Kidney (tissue), 14 donors: ENCODE measurements around the gene SLC22A23. TPM values are rescaled to one million over a fixed set of nuclear protein-coding genes. Genes with fewer than 3 reads are reported as not detected.

Experiments
- DNase-seq, 5 donors: peaks; one replicate each; pipeline ENCODE4 v3.0.0-alpha.2; 2013 to 2020
- FAIRE-seq: peaks from 2 replicates; lab custom pipeline; 2012; peaks lifted over from hg19 to GRCh38; lab: Jason Lieb, UNC
- H3K27ac ChIP-seq, 2 donors: one replicate each; pipeline ENCODE4 v1.7.0; 2013; ENCODE audit warnings: low read depth in 2 of 2, low read length in 2 of 2, inconsistent platforms in 1 of 2
- H3K27me3 ChIP-seq: one replicate; pipeline ENCODE4 v1.7.1; 2013; ENCODE audit warnings: low read length, inconsistent platforms; ENCODE audit not compliant: control insufficient read depth, insufficient read depth
- H3K36me3 ChIP-seq, 3 donors: one replicate each; pipeline versions ENCODE4 v1.7.0 to v1.7.1; 2013; ENCODE audit warnings: low read length in 3 of 3, control low read depth in 1 of 3, inconsistent platforms in 1 of 3; ENCODE audit not compliant: insufficient read depth in 3 of 3, control insufficient read depth in 2 of 3
- H3K4me1 ChIP-seq, 3 donors: one replicate each; pipeline versions ENCODE4 v1.7.0 to v1.7.1; 2013; ENCODE audit warnings: low read length in 3 of 3, inconsistent platforms in 1 of 3, low read depth in 1 of 3; ENCODE audit not compliant: control insufficient read depth in 2 of 3, insufficient read depth in 2 of 3
- H3K4me3 ChIP-seq, 3 donors: one replicate each; pipeline versions ENCODE4 v1.7.0 to v1.8.1; 2013; ENCODE audit warnings: low read length in 3 of 3, control low read depth in 1 of 3, inconsistent platforms in 1 of 3
- H3K9ac ChIP-seq, 3 donors: one replicate each; pipeline versions ENCODE4 v1.7.0 to v1.7.1; 2013; ENCODE audit warnings: low read length in 3 of 3, control low read depth in 1 of 3, inconsistent platforms in 1 of 3
- H3K9me3 ChIP-seq, 3 donors: one replicate each; pipeline versions ENCODE4 v1.7.0 to v1.7.1; 2013; ENCODE audit warnings: low read length in 3 of 3, control low read depth in 1 of 3, inconsistent platforms in 1 of 3; ENCODE audit not compliant: control insufficient read depth in 2 of 3, insufficient read depth in 1 of 3
- intact Hi-C: fragments of 100-400 bp; cut with DNase I; formaldehyde crosslinking; loops from one replicate; pipeline ENCODE4 v1.11.1; 2022
- polyA plus RNA-seq: library from polyadenylated mRNA; stranded (reverse); fragments of 350-450 nt; fragmentation: Illumina TruSeq; extraction: RNeasy Lipid Tissue Mini Kit (QIAGEN cat#74804); gene quantifications from one replicate; pipeline ENCODE4 v1.2.3, GENCODE V29; 2014; ENCODE audit warnings: low read depth, low replicate concordance; ENCODE audit not compliant: insufficient read depth
- total RNA-seq: library from RNA; stranded (reverse); fragmentation: NEBNext Ultra II Directional; extraction: Animal tissue kit (Norgen Biotek cat#: 25700); gene quantifications from one replicate; pipeline ENCODE4 v1.2.1, GENCODE V29; 2021
- TF ChIP-seq, protein P1 (sequence below): IDR thresholded peaks from 3 replicates; pipeline ENCODE4 v1.5.1; 2012; ENCODE audit warnings: mild to moderate bottlenecking, moderate library complexity, borderline replicate concordance; ENCODE audit not compliant: insufficient read depth; ENCODE audit errors: extremely low read depth
- donor health status: control.
- donor health status: control.
- donor health status: control.
- donor health status: control.
- donor health status: control.
- donor health status: DM: yes; HTN: yes; CAD: no.
- donor health status: Normal renal cell carcinoma (clear cell type).

The SLC22A23 gene
- total and polyA plus RNA-seq, 2 donors from 2014 or later: 5.3 to 5.7 TPM

DNA sequence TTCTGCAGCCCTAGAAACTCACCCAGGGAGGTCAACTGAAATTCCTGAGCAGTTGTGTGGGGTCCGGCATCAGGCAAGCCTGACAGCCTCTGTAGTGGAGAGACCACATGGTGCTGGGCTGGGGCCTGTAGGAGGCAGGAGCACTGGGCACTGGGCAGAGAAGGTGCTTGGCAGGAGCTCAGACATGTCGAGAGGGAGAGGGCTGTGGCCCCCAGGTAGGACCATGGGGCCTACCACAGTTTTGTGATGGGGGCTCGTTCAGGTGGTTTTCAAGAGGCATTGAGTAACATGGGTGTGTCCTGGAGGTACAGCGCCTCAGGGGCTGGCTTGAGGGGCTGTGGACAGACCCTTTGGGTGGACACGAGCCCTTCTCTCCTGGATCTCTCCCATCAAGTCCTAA lies 15.9 kb downstream of the SLC22A23 start:
- no peaks in the 10 kb centered on the region for H3K9me3 ChIP-seq
- H3K4me3 ChIP-seq: no peak overlapping the region
- no peaks in the 10 kb centered on the region for H3K36me3 ChIP-seq
- intact Hi-C loops: no loop called here
- H3K27me3 ChIP-seq: no peaks in the 10 kb centered on the region
- TF ChIP-seq, protein P1, sequence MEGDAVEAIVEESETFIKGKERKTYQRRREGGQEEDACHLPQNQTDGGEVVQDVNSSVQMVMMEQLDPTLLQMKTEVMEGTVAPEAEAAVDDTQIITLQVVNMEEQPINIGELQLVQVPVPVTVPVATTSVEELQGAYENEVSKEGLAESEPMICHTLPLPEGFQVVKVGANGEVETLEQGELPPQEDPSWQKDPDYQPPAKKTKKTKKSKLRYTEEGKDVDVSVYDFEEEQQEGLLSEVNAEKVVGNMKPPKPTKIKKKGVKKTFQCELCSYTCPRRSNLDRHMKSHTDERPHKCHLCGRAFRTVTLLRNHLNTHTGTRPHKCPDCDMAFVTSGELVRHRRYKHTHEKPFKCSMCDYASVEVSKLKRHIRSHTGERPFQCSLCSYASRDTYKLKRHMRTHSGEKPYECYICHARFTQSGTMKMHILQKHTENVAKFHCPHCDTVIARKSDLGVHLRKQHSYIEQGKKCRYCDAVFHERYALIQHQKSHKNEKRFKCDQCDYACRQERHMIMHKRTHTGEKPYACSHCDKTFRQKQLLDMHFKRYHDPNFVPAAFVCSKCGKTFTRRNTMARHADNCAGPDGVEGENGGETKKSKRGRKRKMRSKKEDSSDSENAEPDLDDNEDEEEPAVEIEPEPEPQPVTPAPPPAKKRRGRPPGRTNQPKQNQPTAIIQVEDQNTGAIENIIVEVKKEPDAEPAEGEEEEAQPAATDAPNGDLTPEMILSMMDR: no peak
- DNase-seq (no peak), FAIRE-seq (no peak)
- H3K27ac ChIP-seq: no peak overlapping the region
- H3K9ac ChIP-seq: no peak overlapping the region
- no peaks in the 10 kb centered on the region for H3K4me1 ChIP-seq

DNA sequence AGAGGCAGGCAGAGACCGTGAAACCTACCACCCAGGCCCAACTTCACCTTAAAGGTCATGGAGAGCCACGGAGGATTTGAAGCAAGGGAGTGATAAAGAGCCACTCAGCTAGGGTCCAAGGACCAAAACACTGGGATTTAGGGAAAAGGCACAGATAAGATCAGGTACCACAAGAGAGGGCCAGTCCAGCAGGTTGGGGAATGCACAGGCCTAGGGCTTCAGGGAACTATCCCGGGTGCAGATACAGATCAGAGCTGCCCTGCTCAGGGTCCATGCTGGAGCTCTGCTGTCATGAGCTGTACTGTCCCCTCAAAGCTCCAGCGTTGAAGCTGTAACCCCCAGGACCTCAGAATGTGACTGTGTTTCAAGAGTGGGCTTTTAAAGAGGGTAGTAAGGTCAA lies 16.9 kb downstream of the SLC22A23 start:
- FAIRE-seq (no peak), DNase-seq (no peak)
- TF ChIP-seq, protein P1: no peak
- no peak overlapping the region for H3K4me3 ChIP-seq
- no peaks in the 10 kb centered on the region for H3K4me1 ChIP-seq
- intact Hi-C loops: no loop called here
- no peak overlapping the region for H3K9ac ChIP-seq
- no peaks in the 10 kb centered on the region for H3K9me3 ChIP-seq
- H3K36me3 ChIP-seq: no peaks in the 10 kb centered on the region
- H3K27me3 ChIP-seq: no peaks in the 10 kb centered on the region
- H3K27ac ChIP-seq: no peak overlapping the region

DNA sequence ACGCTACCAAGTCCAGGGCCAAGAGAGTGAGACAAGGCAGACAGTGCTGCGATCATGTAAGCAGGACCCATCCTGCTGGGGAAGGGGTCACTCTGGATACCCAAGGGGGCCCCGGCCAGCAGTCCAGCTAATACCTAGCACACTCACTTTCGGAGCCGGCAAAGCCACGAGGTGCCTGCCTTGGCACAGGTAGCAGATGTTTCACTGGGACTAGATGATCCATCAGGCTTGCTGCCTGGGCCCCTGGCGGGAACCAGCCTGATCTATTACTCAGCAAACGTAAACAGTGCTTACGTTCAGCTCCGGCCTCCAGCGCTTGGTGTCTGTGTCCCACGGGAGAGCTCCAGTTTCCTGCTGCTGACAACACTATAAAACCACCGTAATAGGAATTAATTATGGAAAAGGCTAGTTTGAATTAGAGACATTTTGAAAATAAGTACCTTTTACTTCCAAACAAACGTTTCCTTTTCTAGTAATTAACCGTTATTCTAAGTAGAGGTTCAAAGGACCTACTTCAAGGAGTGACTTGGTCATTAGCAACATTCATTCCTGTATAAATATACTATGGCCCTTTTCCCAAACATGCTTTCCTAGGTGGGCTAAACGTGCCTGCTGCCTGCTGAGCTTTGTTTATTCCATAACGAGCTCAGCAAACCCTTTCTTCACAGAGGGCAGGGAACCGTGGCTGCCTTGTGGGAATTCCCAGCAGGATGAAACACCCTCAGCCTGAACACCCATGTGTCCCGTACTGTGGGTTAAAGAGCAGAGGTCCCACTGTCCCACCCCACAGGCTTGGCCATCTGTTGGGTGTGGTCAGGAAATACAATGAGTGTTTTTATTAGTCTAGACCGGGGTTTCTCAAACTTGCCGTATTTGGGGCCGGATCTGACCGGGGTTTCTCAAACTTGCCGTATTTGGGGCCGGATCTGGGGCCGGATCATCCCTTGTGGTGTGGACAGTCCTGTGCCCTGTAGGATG lies 18.4 kb downstream of the SLC22A23 start:
- FAIRE-seq (no peak), DNase-seq (peak in 3 of 5 donors; percentile 58 to 66 (median 59))
- no peak overlapping the region for H3K27ac ChIP-seq
- H3K4me3 ChIP-seq: no peak overlapping the region
- TF ChIP-seq, protein P1: no peak
- no peaks in the 10 kb centered on the region for H3K27me3 ChIP-seq
- intact Hi-C loops: no loop called here
- no peak overlapping the region for H3K9ac ChIP-seq
- H3K36me3 ChIP-seq: no peaks in the 10 kb centered on the region
- H3K4me1 ChIP-seq: no peaks in the 10 kb centered on the region
- no peaks in the 10 kb centered on the region for H3K9me3 ChIP-seq
